ENCODE data around the gene SLC7A1. TPM values are rescaled to one million over a fixed set of nuclear protein-coding genes. Genes with fewer than 3 reads are reported as not detected.
A peak's percentile ranks its signal among the peaks of the same experiment; 100 is the strongest.
"Not testable (repeated sequence)": the region's sequence is repeated elsewhere in the genome, so short reads cannot be mapped to it uniquely, and the experiment has no call there.

SLC7A1 gene
- 9.3 and 15.9 TPM in 2 replicates for total RNA-seq (2014; rRNA removed; shearing (Covaris generic))

GRCh38 chr13:29595380-29596063 lies at the start of gene SLC7A1:
Gene SLC7A1 (minus strand): TSS chr13:29595688. CDS start chr13:29536188, 59,500 bp downstream.
- DNase-seq (ENCODE audit: low read depth): peak; percentile 83

- no peak for DNase-seq (ENCODE audit: low read depth)
These were observed 45.2 kb upstream of the SLC7A1 start for GRCh38 chr13:29640665-29641064.

- not testable (repeated sequence) for DNase-seq (ENCODE audit: low read depth)
These were observed 41.3 kb upstream of the SLC7A1 start for GRCh38 chr13:29636831-29637230.

- no peak for DNase-seq (ENCODE audit: low read depth)
These were observed 29.5 kb upstream of the SLC7A1 start for GRCh38 chr13:29624997-29625396.

GRCh38 chr13:29621841-29622240 lies 26.4 kb upstream of the SLC7A1 start:
- DNase-seq (ENCODE audit: low read depth): no peak

GRCh38 chr13:29621051-29621800 lies 25.7 kb upstream of the SLC7A1 start:
- DNase-seq (ENCODE audit: low read depth): peak; percentile 67

GRCh38 chr13:29619995-29620394 lies 24.5 kb upstream of the SLC7A1 start:
- peak; percentile 34 for DNase-seq (ENCODE audit: low read depth)

GRCh38 chr13:29613101-29613500 lies 17.6 kb upstream of the SLC7A1 start:
- no peak for DNase-seq (ENCODE audit: low read depth)

GRCh38 chr13:29607465-29607864 lies 12.0 kb upstream of the SLC7A1 start:
- DNase-seq (ENCODE audit: low read depth): no peak

GRCh38 chr13:29605860-29606526 lies 10.5 kb upstream of the SLC7A1 start:
- DNase-seq (ENCODE audit: low read depth): no peak

GRCh38 chr13:29598321-29598720 lies 2.8 kb upstream of the SLC7A1 start:
- DNase-seq (ENCODE audit: low read depth): no peak

- no peak for DNase-seq (ENCODE audit: low read depth)
These were observed 2.2 kb upstream of the SLC7A1 start for GRCh38 chr13:29597706-29598105.

- no peak for DNase-seq (ENCODE audit: low read depth)
These were observed 1.8 kb upstream of the SLC7A1 start for GRCh38 chr13:29597246-29597645.

- no peak for DNase-seq (ENCODE audit: low read depth)
These were observed 553 bp upstream of the SLC7A1 start for GRCh38 chr13:29596064-29596418.

GRCh38 chr13:29594710-29595379 lies 643 bp downstream of the SLC7A1 start:
- DNase-seq (ENCODE audit: low read depth): peak; percentile 53

- DNase-seq (ENCODE audit: low read depth): peak; percentile 79
These were observed 1.2 kb downstream of the SLC7A1 start for GRCh38 chr13:29594303-29594709.

- no peak for DNase-seq (ENCODE audit: low read depth)
These were observed 1.7 kb downstream of the SLC7A1 start for GRCh38 chr13:29593605-29594297.

- DNase-seq (ENCODE audit: low read depth): peak; percentile 49
These were observed 4.2 kb downstream of the SLC7A1 start for GRCh38 chr13:29591310-29591709.

- no peak for DNase-seq (ENCODE audit: low read depth)
These were observed 5.5 kb downstream of the SLC7A1 start for GRCh38 chr13:29589967-29590366.

- DNase-seq (ENCODE audit: low read depth): peak; percentile 77
These were observed 6.3 kb downstream of the SLC7A1 start for GRCh38 chr13:29589234-29589633.

GRCh38 chr13:29587645-29588044 lies 7.8 kb downstream of the SLC7A1 start:
- DNase-seq (ENCODE audit: low read depth): peak; percentile 47

Measured in M059J (cell line).